Naive thymus-derived CD4-positive, alpha-beta T cell (primary cell): ENCODE results near the gene ARRDC2. TPM values are rescaled to one million over a fixed set of nuclear protein-coding genes. Genes with fewer than 3 reads are reported as not detected.

Experiments used
- ATAC-seq: fragments of 150-1000 bp; cut with Tn5 transposase; 2 replicates; pipeline ENCODE4 v1.10.0; 2021; ENCODE audit warnings: mild to moderate bottlenecking, moderate library complexity
- CTCF ChIA-PET: fragments of 350-600 bp; sonication (Branson Sonifier 250); formaldehyde crosslinking; loops from one replicate; lab custom pipeline; 2021; ENCODE audit warnings: antibody characterized with exemption; lab: Charles Lee
- POLR2A ChIA-PET: fragments of 350-600 bp; sonication (Branson Sonifier 250); formaldehyde crosslinking; loops from one replicate; lab custom pipeline; 2021; ENCODE audit warnings: antibody characterized with exemption, inconsistent platforms; lab: Charles Lee
- DNase-seq, 9 donors: peaks; one replicate each; pipeline versions ENCODE4 v3.0.0 to v3.0.0-alpha.2; 2020 to 2022; ENCODE audit warnings: mixed read lengths in 1 of 9
- H3K27ac ChIP-seq: one replicate; pipeline ENCODE4 v1.7.0; 2013; ENCODE audit warnings: mild to moderate bottlenecking, low read depth, low read length, moderate library complexity
- H3K27me3 ChIP-seq, 2 donors: one replicate each; pipeline ENCODE4 v1.7.0; 2013; ENCODE audit warnings: low read length in 2 of 2, mild to moderate bottlenecking in 2 of 2, moderate library complexity in 2 of 2; ENCODE audit not compliant: control insufficient read depth in 2 of 2, insufficient read depth in 2 of 2
- H3K36me3 ChIP-seq, 3 experiments: 1 replicate in 2 of 3; 2 replicates in 1 of 3; pipeline ENCODE4 v1.7.0; 2013; ENCODE audit warnings: low read length in 3 of 3, mild to moderate bottlenecking in 3 of 3, moderate library complexity in 1 of 3; ENCODE audit not compliant: insufficient read depth in 3 of 3, control insufficient read depth in 2 of 3
- H3K4me1 ChIP-seq, 2 donors: one replicate each; pipeline ENCODE4 v1.7.0; 2013; ENCODE audit warnings: low read length in 2 of 2, mild to moderate bottlenecking in 2 of 2, moderate library complexity in 1 of 2; ENCODE audit not compliant: control insufficient read depth in 2 of 2, insufficient read depth in 2 of 2
- H3K4me3 ChIP-seq: 2 replicates; pipeline ENCODE4 v1.7.0; 2013; ENCODE audit warnings: mild to moderate bottlenecking, low read length
- H3K9me3 ChIP-seq, 3 experiments: 1 replicate in 2 of 3; 2 replicates in 1 of 3; pipeline ENCODE4 v1.7.0; 2013; ENCODE audit warnings: low read length in 3 of 3; ENCODE audit not compliant: control insufficient read depth in 2 of 3
- H3K27ac Mint-ChIP-seq, 9 donors: one replicate each; pipeline ENCODE4 v1.8.0; 2020 to 2022; ENCODE audit warnings: mixed read lengths in 9 of 9, mild to moderate bottlenecking in 8 of 9, moderate library complexity in 5 of 9, inconsistent platforms in 2 of 9
- H3K27me3 Mint-ChIP-seq, 5 donors: one replicate each; pipeline ENCODE4 v1.8.0; 2021 to 2022; ENCODE audit warnings: mixed read lengths in 5 of 5, mild to moderate bottlenecking in 1 of 5
- H3K36me3 Mint-ChIP-seq, 5 donors: one replicate each; pipeline ENCODE4 v1.8.0; 2020 to 2022; ENCODE audit warnings: mixed read lengths in 5 of 5, mild to moderate bottlenecking in 3 of 5, inconsistent platforms in 1 of 5
- H3K4me1 Mint-ChIP-seq, 7 donors: one replicate each; pipeline ENCODE4 v1.8.0; 2020 to 2022; ENCODE audit warnings: mixed read lengths in 7 of 7, mild to moderate bottlenecking in 3 of 7, inconsistent platforms in 1 of 7
- H3K4me3 Mint-ChIP-seq, 10 donors: one replicate each; pipeline ENCODE4 v1.8.0; 2020 to 2022; ENCODE audit warnings: mild to moderate bottlenecking in 10 of 10, mixed read lengths in 10 of 10, moderate library complexity in 6 of 10, inconsistent platforms in 2 of 10
- H3K9me3 Mint-ChIP-seq, 11 donors: one replicate each; pipeline ENCODE4 v1.8.0; 2020 to 2022; ENCODE audit warnings: mixed read lengths in 11 of 11, mild to moderate bottlenecking in 4 of 11, inconsistent platforms in 1 of 11, moderate library complexity in 1 of 11
- intact Hi-C, 2 donors: fragments of 100-400 bp; cut with micrococcal nuclease; formaldehyde crosslinking; loops; one replicate each; pipeline ENCODE4 v1.15.1; 2023
- polyA plus RNA-seq, 2 donors: library from polyadenylated mRNA; unstranded; fragments of 300-500 nt; fragmentation: Illumina TruSeq; gene quantifications; one replicate each; pipeline ENCODE4 v1.2.3, GENCODE V29; 2021
- total RNA-seq, 6 experiments: library from RNA in 5 of 6; stranded (reverse) in 5 of 6; gene quantifications; 1 replicate in 5 of 6; 2 replicates in 1 of 6; pipeline ENCODE4 v1.2.3 and lab custom pipeline; 2021 to 2026

ARRDC2 gene
- total and polyA plus RNA-seq, 7 experiments from 2014 or later, result 31.8 to 237 (median 146) TPM

DNA sequence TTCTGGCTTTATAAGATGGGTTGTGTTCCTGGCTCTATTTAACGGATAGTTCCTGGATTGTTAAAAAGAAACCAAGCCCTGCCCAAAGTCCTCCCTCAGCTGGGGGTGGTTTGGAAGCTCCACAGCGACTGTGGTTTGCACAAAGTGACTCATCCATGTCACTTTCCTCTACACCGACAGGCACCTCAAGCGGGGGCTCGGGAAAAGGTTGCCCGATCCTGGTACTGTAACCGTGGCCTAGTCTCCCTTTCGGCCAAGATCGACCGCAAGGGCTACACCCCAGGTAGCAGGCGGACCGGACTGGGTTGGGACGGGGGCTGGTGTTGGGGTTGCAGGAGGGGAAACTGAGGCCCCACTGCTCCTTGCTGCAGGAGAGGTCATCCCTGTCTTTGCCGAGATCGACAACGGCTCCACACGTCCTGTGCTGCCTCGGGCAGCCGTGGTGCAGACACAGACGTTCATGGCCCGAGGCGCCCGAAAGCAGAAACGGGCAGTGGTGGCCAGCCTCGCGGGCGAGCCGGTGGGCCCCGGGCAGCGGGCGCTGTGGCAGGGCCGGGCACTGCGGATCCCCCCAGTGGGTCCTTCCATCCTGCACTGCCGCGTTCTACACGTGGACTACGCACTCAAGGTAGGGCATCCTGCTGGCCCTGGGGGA lies 1.6 kb downstream of the ARRDC2 start:
- CTCF ChIA-PET, result interaction anchor here (0.6 to 12.8 kb wide), 3 partner anchors 50 to 145 kb away, joined by 3 to 147 read pairs (median 4); no protein-coding TSS in a partner anchor
- peaks cover 8 to 49% (median 24%) of the 10 kb centered on the region in 5 donors for H3K36me3 Mint-ChIP-seq
- H3K9me3 ChIP-seq, result no peaks in the 10 kb centered on the region
- H3K4me3 Mint-ChIP-seq, result peak overlapping the region; percentile 86 to 95 (median 92)
- peak overlapping the region; percentile 79 for H3K4me3 ChIP-seq
- POLR2A ChIA-PET, result interaction anchor here (0.6 to 28.2 kb wide), 7 partner anchors 9 to 320 kb away, joined by 3 to 961 read pairs (median 4); partner anchors contain the start of gene PIK3R2
- peaks cover 28 to 57% (median 44%) of the 10 kb centered on the region in 7 donors for H3K4me1 Mint-ChIP-seq
- peaks cover 0 to 2% (median 0%) of the 10 kb centered on the region in 11 donors for H3K9me3 Mint-ChIP-seq
- DNase-seq (peak in 1 of 9 donors; percentile 49), ATAC-seq (no peak)
- peak overlapping the region; percentile 77 to 99 (median 95) for H3K27ac Mint-ChIP-seq
- H3K27me3 Mint-ChIP-seq, result no peaks in the 10 kb centered on the region
- intact Hi-C loops, result loop anchor here in 1 of 2 donors (2.0 to 5.0 kb wide), 2 partner anchors 313 to 591 kb away; partner anchors contain the start of gene LSM4
- peaks cover 0 to 54% (median 22%) of the 10 kb centered on the region in 3 experiments for H3K36me3 ChIP-seq
- no peaks in the 10 kb centered on the region for H3K27me3 ChIP-seq
- peak overlapping the region; percentile 91 for H3K27ac ChIP-seq
- peaks cover 27 to 52% of the 10 kb centered on the region in 2 donors for H3K4me1 ChIP-seq

DNA sequence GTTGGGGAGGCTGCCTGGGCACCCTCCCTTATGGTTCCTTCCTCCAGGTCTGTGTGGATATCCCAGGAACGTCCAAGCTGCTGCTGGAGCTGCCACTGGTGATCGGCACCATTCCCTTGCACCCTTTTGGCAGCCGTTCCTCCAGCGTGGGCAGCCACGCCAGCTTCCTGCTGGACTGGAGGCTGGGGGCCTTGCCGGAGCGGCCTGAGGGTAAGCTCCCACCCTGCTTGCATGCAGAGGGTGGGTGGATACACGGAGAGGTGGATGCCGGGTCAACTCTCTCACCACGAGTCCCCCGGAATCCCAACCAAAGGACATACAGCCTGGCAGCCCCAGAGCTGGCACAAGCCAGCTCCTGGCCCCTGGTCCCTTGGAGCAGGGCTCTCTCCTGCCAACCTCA lies 2.2 kb downstream of the ARRDC2 start:
- CTCF ChIA-PET, result interaction anchor here (0.6 to 12.8 kb wide), 2 partner anchors 49 to 144 kb away, joined by 3 to 147 read pairs; no protein-coding TSS in a partner anchor
- Mint-ChIP-seq H3K27ac (peak overlapping the region in 8 of 9 donors; percentile 81 to 94 (median 90)), H3K9me3 (peaks cover 0 to 2% (median 0%) of the 10 kb centered on the region in 11 donors), H3K4me1 (peaks cover 28 to 62% (median 49%) of the 10 kb centered on the region in 7 donors), H3K27me3 (no peaks in the 10 kb centered on the region), H3K36me3 (peaks cover 8 to 51% (median 24%) of the 10 kb centered on the region in 5 donors), H3K4me3 (peak overlapping the region in 9 of 10 donors; percentile 23 to 92 (median 73))
- POLR2A ChIA-PET, result interaction anchor here (0.8 to 28.2 kb wide), 6 partner anchors 9 to 90 kb away, joined by 3 to 961 read pairs (median 4); no protein-coding TSS in a partner anchor
- Histone ChIP-seq H3K36me3 (peaks cover 0 to 57% (median 22%) of the 10 kb centered on the region in 3 experiments), H3K4me3 (no peak overlapping the region), H3K27ac (peak overlapping the region; percentile 52), H3K27me3 (no peaks in the 10 kb centered on the region), H3K4me1 (peaks cover 27 to 58% of the 10 kb centered on the region in 2 donors), H3K9me3 (no peaks in the 10 kb centered on the region)
- no peak for DNase-seq
- intact Hi-C loops, result no loop called here
- ATAC-seq, result no peak

DNA sequence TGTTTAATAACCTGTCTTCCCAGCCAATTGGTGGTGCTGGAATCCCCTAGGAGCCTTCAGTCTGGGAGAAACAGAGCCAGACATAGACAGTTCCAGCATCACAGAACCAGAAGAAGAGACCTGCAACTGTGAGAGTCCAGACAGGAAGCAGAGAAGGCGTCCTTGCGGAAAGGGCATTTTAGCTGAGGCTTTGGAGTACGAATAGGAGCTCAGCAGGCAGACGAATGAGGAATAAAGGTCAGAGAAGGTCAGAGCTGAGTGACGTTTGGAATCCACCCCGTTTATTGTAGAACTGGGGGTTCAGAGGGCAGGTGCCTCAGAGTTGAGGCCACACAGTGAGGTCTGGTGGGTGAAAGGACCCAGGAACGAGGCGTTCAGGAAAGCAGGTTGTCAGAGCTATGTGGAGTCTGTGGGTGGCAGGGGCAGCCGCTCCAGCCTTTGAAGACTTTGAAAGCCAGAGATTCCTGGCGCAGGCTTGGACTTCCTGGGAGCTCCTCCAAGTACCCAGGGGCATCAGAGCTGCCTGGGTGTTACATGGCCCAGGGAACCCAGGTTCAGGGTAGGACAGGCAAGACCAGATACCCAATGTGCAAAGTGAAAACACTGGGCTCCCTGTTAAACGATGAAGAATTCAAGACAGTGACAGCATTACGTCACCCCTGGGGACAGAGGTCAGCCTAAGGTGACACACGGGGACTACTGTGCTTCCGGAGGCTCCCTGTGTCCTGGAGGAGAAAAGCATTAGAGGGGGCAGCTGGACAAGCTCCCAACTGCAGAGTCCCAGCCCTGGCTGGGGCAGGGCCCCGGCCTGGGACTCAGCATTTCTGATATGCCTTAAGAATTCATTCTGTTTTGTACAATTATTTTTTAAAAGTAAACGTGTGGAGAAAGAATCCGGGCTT lies 5.5 kb downstream of the ARRDC2 start:
- intact Hi-C loops, result loop anchor here (1.0 kb wide), 3 partner anchors 9 to 32 kb away; no protein-coding TSS in a partner anchor
- DNase-seq (peak in 3 of 9 donors; percentile 36 to 51 (median 50)), ATAC-seq (peak; percentile 28)
- Histone ChIP-seq H3K4me1 (peaks cover 13 to 77% of the 10 kb centered on the region in 2 donors), H3K36me3 (peaks cover 0 to 56% (median 22%) of the 10 kb centered on the region in 3 experiments), H3K27ac (peak overlapping the region; percentile 80), H3K27me3 (no peaks in the 10 kb centered on the region), H3K4me3 (peak overlapping the region; percentile 23), H3K9me3 (no peaks in the 10 kb centered on the region)
- H3K4me1 Mint-ChIP-seq, result peaks cover 45 to 77% (median 65%) of the 10 kb centered on the region in 7 donors
- H3K27ac Mint-ChIP-seq, result peak overlapping the region; percentile 92 to 100 (median 98)
- POLR2A ChIA-PET, result interaction anchor here (1.0 to 28.2 kb wide), 5 partner anchors 28 to 154 kb away, joined by 3 to 961 read pairs (median 3); partner anchors contain the start of genes CCDC124 and RPL18A
- H3K9me3 Mint-ChIP-seq, result peaks cover 0 to 1% (median 0%) of the 10 kb centered on the region in 11 donors
- H3K36me3 Mint-ChIP-seq, result peaks cover 8 to 50% (median 26%) of the 10 kb centered on the region in 5 donors
- peak overlapping the region; percentile 71 to 94 (median 84) for H3K4me3 Mint-ChIP-seq
- CTCF ChIA-PET, result interaction anchor here (0.7 to 12.8 kb wide), 3 partner anchors 11 to 46 kb away, joined by 3 to 147 read pairs (median 6); no protein-coding TSS in a partner anchor
- no peaks in the 10 kb centered on the region for H3K27me3 Mint-ChIP-seq

DNA sequence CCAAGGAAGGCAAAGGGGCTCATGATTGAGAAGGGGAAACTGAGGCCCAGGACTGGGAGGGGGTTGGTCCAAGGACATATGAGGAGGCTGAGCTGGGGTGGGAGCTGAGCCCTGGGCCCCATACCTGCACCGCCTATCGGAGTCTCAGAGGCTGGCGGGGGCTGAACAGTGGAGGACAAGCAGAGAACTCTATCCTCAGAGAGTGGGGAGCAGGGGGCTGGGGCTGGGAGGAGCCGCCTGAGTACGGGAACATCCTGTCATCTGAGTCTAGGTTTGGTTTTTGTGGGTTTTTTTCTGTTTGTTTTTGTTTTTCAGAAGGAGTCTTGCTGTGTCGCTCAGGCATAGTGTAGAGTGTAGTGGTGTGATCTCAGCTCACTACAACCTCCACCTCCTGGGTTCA lies 6.2 kb downstream of the ARRDC2 start:
- Histone ChIP-seq H3K4me3 (peak overlapping the region; percentile 23), H3K4me1 (peaks cover 8 to 69% of the 10 kb centered on the region in 2 donors), H3K9me3 (no peaks in the 10 kb centered on the region), H3K27me3 (no peaks in the 10 kb centered on the region), H3K36me3 (peaks cover 0 to 49% (median 22%) of the 10 kb centered on the region in 3 experiments), H3K27ac (peak overlapping the region; percentile 80)
- H3K36me3 Mint-ChIP-seq, result peaks cover 8 to 42% (median 26%) of the 10 kb centered on the region in 5 donors
- H3K27me3 Mint-ChIP-seq, result no peaks in the 10 kb centered on the region
- peaks cover 0 to 2% (median 0%) of the 10 kb centered on the region in 11 donors for H3K9me3 Mint-ChIP-seq
- peak overlapping the region; percentile 92 to 100 (median 98) for H3K27ac Mint-ChIP-seq
- ATAC-seq (peak; percentile 90), DNase-seq (peak in 7 of 9 donors; percentile 76 to 87 (median 85))
- H3K4me3 Mint-ChIP-seq, result peak overlapping the region; percentile 71 to 94 (median 84)
- ChIA-PET POLR2A (interaction anchor here (1.0 to 28.2 kb wide), 5 partner anchors 28 to 155 kb away, joined by 3 to 961 read pairs (median 3); partner anchors contain the start of gene RPL18A), CTCF (interaction anchor here (0.6 to 12.8 kb wide), 3 partner anchors 31 to 110 kb away, joined by 4 to 147 read pairs (median 4); no protein-coding TSS in a partner anchor)
- peaks cover 44 to 75% (median 65%) of the 10 kb centered on the region in 7 donors for H3K4me1 Mint-ChIP-seq
- intact Hi-C loops, result loop anchor here (1.0 kb wide), 3 partner anchors 8 to 31 kb away; no protein-coding TSS in a partner anchor

DNA sequence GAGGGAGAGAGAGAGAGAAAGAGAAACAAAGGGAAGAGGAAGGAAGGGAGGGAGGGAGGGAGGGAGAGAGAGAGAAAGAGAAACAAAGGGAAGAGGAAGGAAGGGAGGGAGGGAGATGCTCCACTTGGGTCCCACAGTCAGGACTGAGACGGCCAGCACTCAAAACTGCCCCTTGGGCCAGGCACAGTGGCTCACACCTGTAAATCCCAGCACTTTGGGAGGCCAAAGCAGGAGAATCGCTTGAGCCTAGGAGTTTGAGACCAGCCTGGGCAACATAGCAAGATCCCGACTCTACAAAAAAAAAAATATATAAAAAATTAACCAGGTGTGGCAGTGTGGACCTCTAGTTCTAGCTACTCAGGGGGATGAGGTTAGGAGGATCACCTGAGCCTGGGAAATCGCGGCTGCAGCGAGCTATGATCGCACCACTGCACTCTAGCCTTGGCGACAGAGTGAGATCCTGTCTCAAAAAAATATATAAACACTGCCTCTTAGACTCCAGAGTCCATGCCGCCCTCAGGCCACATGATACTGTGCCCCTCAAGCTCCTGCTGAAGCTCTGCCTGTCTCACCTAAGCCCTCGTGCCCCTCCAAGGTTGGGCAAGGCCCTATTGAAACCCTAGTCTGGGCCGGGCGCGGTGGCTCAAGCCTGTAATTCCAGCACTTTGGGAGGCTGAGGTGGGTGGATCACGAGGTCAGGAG lies 8.4 kb downstream of the ARRDC2 start:
- ATAC-seq (no peak), DNase-seq (no peak)
- ChIA-PET POLR2A (interaction anchor here (1.2 to 28.2 kb wide), 3 partner anchors 15 to 77 kb away, joined by 3 to 961 read pairs (median 3); no protein-coding TSS in a partner anchor), CTCF (interaction anchor here (0.6 to 12.8 kb wide), 2 partner anchors 43 to 78 kb away, joined by 4 to 147 read pairs; no protein-coding TSS in a partner anchor)
- no peak overlapping the region for H3K27ac ChIP-seq
- Mint-ChIP-seq H3K27me3 (no peaks in the 10 kb centered on the region), H3K4me1 (peaks cover 55 to 77% (median 70%) of the 10 kb centered on the region in 7 donors), H3K9me3 (peaks cover 0 to 2% (median 0%) of the 10 kb centered on the region in 11 donors), H3K4me3 (peak overlapping the region in 5 of 10 donors; percentile 9 to 71 (median 31)), H3K36me3 (peaks cover 8 to 30% (median 21%) of the 10 kb centered on the region in 5 donors), H3K27ac (peak overlapping the region; percentile 68 to 96 (median 86))
- no peaks in the 10 kb centered on the region for H3K27me3 ChIP-seq
- intact Hi-C loops, result no loop called here
- no peak overlapping the region for H3K4me3 ChIP-seq
- peaks cover 0 to 28% (median 18%) of the 10 kb centered on the region in 3 experiments for H3K36me3 ChIP-seq
- H3K9me3 ChIP-seq, result no peaks in the 10 kb centered on the region
- peaks cover 16 to 60% of the 10 kb centered on the region in 2 donors for H3K4me1 ChIP-seq
